K562 (cell line): ENCODE results near the gene MRPL55. TPM values are rescaled to one million over a fixed set of nuclear protein-coding genes. Genes with fewer than 3 reads are reported as not detected.
A peak's percentile ranks its signal among the peaks of the same experiment; 100 is the strongest.

ENCODE experiments used
- GATA2 ChIP-seq: sonication (generic); formaldehyde crosslinking; IDR thresholded peaks from 2 replicates; pipeline ENCODE4 v1.4.0; 2020; ENCODE audit warnings: mild to moderate bottlenecking, missing genetic modification reagents
- GTF2A2 ChIP-seq: IDR thresholded peaks from 2 replicates; pipeline ENCODE4 v1.6.1; 2016; ENCODE audit warnings: mild to moderate bottlenecking, missing genetic modification characterization, missing compliant biosample characterization
- KLF10 ChIP-seq: fragments of 250-450 bp; sonication (Bioruptor Pico); IDR thresholded peaks from 2 replicates; pipeline ENCODE4 v1.6.1; 2021; ENCODE audit warnings: matching md5 sums
- RBM22 ChIP-seq: fragments of 200-400 bp; formaldehyde crosslinking; IDR thresholded peaks from 2 replicates; pipeline ENCODE4 v1.6.1; 2018; ENCODE audit warnings: low read length, low read depth; ENCODE audit not compliant: poor library complexity, severe bottlenecking
- SAFB ChIP-seq: fragments of 200-400 bp; formaldehyde crosslinking; IDR thresholded peaks from 2 replicates; pipeline ENCODE4 v1.6.1; 2017; ENCODE audit warnings: low read depth, low read length, borderline replicate concordance
- SMAD1 ChIP-seq: fragments of 150-350 bp; IDR thresholded peaks from 2 replicates; pipeline ENCODE4 v1.6.1; 2014; ENCODE audit warnings: low read length, low read depth; ENCODE audit not compliant: partially characterized antibody
- SMAD4 ChIP-seq: fragments of 250-450 bp; sonication (Bioruptor Pico); conservative IDR thresholded peaks from 2 replicates; pipeline ENCODE4 v1.8.0; 2021; ENCODE audit warnings: inconsistent platforms, mild to moderate bottlenecking, moderate library complexity
- TCFL5 ChIP-seq: fragments of 250-450 bp; sonication (Bioruptor Pico); conservative IDR thresholded peaks from 2 replicates; pipeline ENCODE4 v1.6.1; 2021; ENCODE audit warnings: mild to moderate bottlenecking, moderate library complexity, matching md5 sums
- TSC22D4 ChIP-seq: fragments of 450-650 bp; IDR thresholded peaks from 2 replicates; pipeline ENCODE4 v1.6.1; 2016; ENCODE audit warnings: missing genetic modification characterization, missing biosample characterization, control low read depth
- ZC3H11A ChIP-seq: IDR thresholded peaks from 2 replicates; pipeline ENCODE4 v1.6.1; 2012; ENCODE audit warnings: low read depth, low read length, improper control_type of control experiment
- ZFX ChIP-seq: sonication (generic); formaldehyde crosslinking; IDR thresholded peaks from 2 replicates; pipeline ENCODE4 v1.8.0; 2022; ENCODE audit warnings: mild to moderate bottlenecking, missing genetic modification reagents, moderate library complexity
- polyA plus RNA-seq, 8 experiments: library from polyadenylated mRNA; depleted of rRNA in 4 of 8; stranded (reverse) in 5 of 8; unstranded in 3 of 8; fragments of >200 nt; fragmentation: Nextera tagmentation in 2 of 8; fragmentation: Illumina TruSeq in 1 of 8; extraction: Ambion mirVana in 2 of 8; extraction: Trizol in 1 of 8; gene quantifications; 2 replicates each; pipeline versions ENCODE4 v1.2.1 to v1.2.3, GENCODE V29; 2011 to 2014; ENCODE audit warnings: inconsistent platforms in 1 of 8, missing spikeins in 1 of 8
- total RNA-seq, 7 experiments: library from RNA; depleted of rRNA in 6 of 7; stranded (reverse); fragments of >200 nt in 6 of 7; fragmentation: Illumina TruSeq in 2 of 7; extraction: Trizol in 2 of 7; gene quantifications; 2 replicates each; pipeline versions ENCODE4 v1.2.1 to v1.2.3, GENCODE V29; 2011 to 2021; ENCODE audit warnings: low replicate concordance in 1 of 7
- TF ChIP-seq, protein P1 (sequence below): fragments of 200-800 bp; sonication (Bioruptor generic); IDR thresholded peaks from 2 replicates; pipeline ENCODE4 v1.6.1; 2017; ENCODE audit warnings: missing genetic modification characterization, missing compliant biosample characterization
- TF ChIP-seq, protein P2 (sequence below): fragments of 450-650 bp; IDR thresholded peaks from 2 replicates; pipeline ENCODE4 v1.6.1; 2014; ENCODE audit warnings: low read depth, mild to moderate bottlenecking, moderate library complexity, borderline replicate concordance
- TF ChIP-seq, protein P3 (sequence below): fragments of 200-600 bp; sonication (generic); IDR thresholded peaks from one replicate; pipeline ENCODE4 v1.6.1; 2012; ENCODE audit warnings: mild to moderate bottlenecking, low read depth, low read length, inconsistent platforms

Gene MRPL55
- total and polyA plus RNA-seq, 9 of the 15 experiments (the other 6 are each of a cell fraction or from before 2014, with no cell fraction given), result 34.9 to 228 (median 81.0) TPM

DNA sequence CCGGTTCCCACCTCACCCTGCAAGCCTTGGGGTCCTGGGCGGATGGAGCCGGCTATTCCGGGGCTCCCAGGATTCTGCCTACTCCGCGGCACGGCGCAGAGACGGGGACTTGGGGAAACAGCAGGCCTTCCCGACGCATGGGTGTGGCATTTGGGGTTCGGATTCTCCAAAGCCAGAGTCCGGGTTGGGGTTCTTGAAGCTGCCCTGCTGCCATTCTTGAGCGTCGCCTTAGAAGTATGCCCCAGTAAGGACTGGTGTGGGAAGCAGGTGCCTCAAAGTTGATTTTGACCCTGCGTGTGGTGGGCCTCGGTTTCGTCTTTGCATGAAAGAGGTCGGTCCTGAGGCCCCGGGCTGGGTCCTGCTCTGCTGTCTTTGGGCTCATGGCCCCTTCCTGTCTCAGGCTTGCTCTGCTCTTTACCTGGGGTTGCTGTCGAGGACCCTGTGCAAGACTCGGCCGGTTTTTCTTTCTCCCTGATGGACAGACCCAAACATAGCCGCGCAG lies 31.7 kb upstream of the MRPL55 start (continued):
- TF ChIP-seq GTF2A2 (tag) (peak; percentile 56; the same call in 1 of the 2 replicates), TCFL5 (CRISPR knock-in tag) (no peak), GATA2 (CRISPR knock-in tag) (0 out of 2 replicates have a peak, but pooled peaks have one; percentile 23), SMAD1 (no peak), RBM22 (peak; percentile 30), SAFB (no peak), ZC3H11A (no peak), ZFX (CRISPR knock-in tag) (no peak), SMAD4 (no peak), TSC22D4 (tag) (no peak), KLF10 (no peak)
- TF ChIP-seq, protein P1, sequence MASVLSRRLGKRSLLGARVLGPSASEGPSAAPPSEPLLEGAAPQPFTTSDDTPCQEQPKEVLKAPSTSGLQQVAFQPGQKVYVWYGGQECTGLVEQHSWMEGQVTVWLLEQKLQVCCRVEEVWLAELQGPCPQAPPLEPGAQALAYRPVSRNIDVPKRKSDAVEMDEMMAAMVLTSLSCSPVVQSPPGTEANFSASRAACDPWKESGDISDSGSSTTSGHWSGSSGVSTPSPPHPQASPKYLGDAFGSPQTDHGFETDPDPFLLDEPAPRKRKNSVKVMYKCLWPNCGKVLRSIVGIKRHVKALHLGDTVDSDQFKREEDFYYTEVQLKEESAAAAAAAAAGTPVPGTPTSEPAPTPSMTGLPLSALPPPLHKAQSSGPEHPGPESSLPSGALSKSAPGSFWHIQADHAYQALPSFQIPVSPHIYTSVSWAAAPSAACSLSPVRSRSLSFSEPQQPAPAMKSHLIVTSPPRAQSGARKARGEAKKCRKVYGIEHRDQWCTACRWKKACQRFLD (CRISPR knock-in tag), result no peak
- TF ChIP-seq, protein P2, sequence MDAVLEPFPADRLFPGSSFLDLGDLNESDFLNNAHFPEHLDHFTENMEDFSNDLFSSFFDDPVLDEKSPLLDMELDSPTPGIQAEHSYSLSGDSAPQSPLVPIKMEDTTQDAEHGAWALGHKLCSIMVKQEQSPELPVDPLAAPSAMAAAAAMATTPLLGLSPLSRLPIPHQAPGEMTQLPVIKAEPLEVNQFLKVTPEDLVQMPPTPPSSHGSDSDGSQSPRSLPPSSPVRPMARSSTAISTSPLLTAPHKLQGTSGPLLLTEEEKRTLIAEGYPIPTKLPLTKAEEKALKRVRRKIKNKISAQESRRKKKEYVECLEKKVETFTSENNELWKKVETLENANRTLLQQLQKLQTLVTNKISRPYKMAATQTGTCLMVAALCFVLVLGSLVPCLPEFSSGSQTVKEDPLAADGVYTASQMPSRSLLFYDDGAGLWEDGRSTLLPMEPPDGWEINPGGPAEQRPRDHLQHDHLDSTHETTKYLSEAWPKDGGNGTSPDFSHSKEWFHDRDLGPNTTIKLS, result no peak
- TF ChIP-seq, protein P3, sequence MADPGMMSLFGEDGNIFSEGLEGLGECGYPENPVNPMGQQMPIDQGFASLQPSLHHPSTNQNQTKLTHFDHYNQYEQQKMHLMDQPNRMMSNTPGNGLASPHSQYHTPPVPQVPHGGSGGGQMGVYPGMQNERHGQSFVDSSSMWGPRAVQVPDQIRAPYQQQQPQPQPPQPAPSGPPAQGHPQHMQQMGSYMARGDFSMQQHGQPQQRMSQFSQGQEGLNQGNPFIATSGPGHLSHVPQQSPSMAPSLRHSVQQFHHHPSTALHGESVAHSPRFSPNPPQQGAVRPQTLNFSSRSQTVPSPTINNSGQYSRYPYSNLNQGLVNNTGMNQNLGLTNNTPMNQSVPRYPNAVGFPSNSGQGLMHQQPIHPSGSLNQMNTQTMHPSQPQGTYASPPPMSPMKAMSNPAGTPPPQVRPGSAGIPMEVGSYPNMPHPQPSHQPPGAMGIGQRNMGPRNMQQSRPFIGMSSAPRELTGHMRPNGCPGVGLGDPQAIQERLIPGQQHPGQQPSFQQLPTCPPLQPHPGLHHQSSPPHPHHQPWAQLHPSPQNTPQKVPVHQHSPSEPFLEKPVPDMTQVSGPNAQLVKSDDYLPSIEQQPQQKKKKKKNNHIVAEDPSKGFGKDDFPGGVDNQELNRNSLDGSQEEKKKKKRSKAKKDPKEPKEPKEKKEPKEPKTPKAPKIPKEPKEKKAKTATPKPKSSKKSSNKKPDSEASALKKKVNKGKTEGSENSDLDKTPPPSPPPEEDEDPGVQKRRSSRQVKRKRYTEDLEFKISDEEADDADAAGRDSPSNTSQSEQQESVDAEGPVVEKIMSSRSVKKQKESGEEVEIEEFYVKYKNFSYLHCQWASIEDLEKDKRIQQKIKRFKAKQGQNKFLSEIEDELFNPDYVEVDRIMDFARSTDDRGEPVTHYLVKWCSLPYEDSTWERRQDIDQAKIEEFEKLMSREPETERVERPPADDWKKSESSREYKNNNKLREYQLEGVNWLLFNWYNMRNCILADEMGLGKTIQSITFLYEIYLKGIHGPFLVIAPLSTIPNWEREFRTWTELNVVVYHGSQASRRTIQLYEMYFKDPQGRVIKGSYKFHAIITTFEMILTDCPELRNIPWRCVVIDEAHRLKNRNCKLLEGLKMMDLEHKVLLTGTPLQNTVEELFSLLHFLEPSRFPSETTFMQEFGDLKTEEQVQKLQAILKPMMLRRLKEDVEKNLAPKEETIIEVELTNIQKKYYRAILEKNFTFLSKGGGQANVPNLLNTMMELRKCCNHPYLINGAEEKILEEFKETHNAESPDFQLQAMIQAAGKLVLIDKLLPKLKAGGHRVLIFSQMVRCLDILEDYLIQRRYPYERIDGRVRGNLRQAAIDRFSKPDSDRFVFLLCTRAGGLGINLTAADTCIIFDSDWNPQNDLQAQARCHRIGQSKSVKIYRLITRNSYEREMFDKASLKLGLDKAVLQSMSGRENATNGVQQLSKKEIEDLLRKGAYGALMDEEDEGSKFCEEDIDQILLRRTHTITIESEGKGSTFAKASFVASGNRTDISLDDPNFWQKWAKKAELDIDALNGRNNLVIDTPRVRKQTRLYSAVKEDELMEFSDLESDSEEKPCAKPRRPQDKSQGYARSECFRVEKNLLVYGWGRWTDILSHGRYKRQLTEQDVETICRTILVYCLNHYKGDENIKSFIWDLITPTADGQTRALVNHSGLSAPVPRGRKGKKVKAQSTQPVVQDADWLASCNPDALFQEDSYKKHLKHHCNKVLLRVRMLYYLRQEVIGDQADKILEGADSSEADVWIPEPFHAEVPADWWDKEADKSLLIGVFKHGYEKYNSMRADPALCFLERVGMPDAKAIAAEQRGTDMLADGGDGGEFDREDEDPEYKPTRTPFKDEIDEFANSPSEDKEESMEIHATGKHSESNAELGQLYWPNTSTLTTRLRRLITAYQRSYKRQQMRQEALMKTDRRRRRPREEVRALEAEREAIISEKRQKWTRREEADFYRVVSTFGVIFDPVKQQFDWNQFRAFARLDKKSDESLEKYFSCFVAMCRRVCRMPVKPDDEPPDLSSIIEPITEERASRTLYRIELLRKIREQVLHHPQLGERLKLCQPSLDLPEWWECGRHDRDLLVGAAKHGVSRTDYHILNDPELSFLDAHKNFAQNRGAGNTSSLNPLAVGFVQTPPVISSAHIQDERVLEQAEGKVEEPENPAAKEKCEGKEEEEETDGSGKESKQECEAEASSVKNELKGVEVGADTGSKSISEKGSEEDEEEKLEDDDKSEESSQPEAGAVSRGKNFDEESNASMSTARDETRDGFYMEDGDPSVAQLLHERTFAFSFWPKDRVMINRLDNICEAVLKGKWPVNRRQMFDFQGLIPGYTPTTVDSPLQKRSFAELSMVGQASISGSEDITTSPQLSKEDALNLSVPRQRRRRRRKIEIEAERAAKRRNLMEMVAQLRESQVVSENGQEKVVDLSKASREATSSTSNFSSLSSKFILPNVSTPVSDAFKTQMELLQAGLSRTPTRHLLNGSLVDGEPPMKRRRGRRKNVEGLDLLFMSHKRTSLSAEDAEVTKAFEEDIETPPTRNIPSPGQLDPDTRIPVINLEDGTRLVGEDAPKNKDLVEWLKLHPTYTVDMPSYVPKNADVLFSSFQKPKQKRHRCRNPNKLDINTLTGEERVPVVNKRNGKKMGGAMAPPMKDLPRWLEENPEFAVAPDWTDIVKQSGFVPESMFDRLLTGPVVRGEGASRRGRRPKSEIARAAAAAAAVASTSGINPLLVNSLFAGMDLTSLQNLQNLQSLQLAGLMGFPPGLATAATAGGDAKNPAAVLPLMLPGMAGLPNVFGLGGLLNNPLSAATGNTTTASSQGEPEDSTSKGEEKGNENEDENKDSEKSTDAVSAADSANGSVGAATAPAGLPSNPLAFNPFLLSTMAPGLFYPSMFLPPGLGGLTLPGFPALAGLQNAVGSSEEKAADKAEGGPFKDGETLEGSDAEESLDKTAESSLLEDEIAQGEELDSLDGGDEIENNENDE, result no peak
